Stimulated activated effector memory CD8-positive, alpha-beta T cell treated with anti-CD3 and anti-CD28 coated beads, Interleukin-12 subunit alpha, Interleukin-12 subunit beta, amount 100 ng/mL, for 72 hours (primary cell): ENCODE measurements around the gene SCAMP2.

Experiments used
- ATAC-seq: fragments of 150-1000 bp; cut with Tn5 transposase; 2 replicates; pipeline ENCODE4 v1.10.0; 2021
- DNase-seq, 2 donors: peaks; one replicate each; pipeline ENCODE4 v3.0.0; 2021 to 2022; ENCODE audit warnings: low spot score in 2 of 2
- H3K27ac Mint-ChIP-seq: one replicate; pipeline ENCODE4 v1.8.0; 2022; ENCODE audit warnings: mild to moderate bottlenecking, mixed read lengths
- H3K36me3 Mint-ChIP-seq: one replicate; pipeline ENCODE4 v1.8.0; 2022; ENCODE audit warnings: mild to moderate bottlenecking, mixed read lengths
- H3K4me1 Mint-ChIP-seq: one replicate; pipeline ENCODE4 v1.8.0; 2022; ENCODE audit warnings: mixed read lengths
- H3K4me3 Mint-ChIP-seq: one replicate; pipeline ENCODE4 v1.8.0; 2022; ENCODE audit warnings: mild to moderate bottlenecking, mixed read lengths
- H3K9me3 Mint-ChIP-seq: one replicate; pipeline ENCODE4 v1.8.0; 2022; ENCODE audit warnings: mixed read lengths

The SCAMP2 gene

DNA sequence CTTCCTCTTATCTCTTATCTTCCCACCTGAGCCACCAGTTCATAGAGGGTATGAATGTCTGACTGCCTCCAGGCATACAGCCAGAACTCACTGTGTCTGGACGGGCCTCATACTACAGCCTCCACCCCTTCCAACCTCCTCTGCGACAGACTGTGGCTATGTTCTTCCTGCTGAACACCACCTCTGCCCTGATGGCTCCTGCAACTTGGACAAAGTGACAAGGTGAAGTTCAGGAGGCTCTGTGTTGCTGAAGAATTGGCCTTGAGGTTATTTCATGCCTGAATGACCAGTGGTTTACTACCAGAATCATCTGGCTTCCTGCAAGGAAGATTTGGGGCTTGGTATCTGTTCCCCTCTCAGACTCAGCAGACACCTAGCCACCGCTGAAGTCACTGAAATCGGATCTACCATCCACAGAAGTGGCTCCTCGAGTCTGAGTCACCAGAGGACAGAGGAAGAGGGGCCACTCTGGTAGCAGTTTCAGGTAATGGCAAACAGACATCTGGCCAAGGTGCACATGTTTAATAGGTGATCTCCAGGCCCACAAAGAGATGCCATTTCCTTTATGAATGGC, 16.0 kb downstream of the SCAMP2 start:
- Mint-ChIP-seq H3K9me3 (no peaks in the 10 kb centered on the region), H3K36me3 (peaks cover 74% of the 10 kb centered on the region), H3K27ac (peak overlapping the region; percentile 81), H3K4me3 (peak overlapping the region; percentile 54), H3K4me1 (peaks cover 43% of the 10 kb centered on the region)
- DNase-seq (peak in 1 of 2 donors; percentile 49), ATAC-seq (peak; percentile 53)

DNA sequence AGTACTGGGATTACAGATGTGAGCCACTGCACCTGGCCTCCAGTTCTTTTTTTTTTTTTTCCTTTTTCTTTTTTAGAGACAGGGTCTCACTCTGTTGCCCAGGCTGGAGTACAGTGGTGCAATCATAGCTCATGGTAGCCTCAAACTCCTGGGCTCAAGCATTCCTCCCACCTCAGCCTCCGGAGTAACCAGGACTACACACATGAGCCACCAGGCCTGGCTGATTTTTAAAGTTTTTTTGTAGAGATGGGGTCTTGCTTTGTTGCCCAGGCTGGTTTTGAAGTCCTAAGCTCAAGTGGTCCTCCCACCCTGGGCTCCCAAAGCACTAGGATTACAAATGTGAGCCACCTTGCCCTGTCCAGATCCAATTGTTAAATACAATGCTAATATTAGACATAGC, 16.6 kb downstream of the SCAMP2 start:
- Mint-ChIP-seq H3K4me3 (peak overlapping the region; percentile 54), H3K36me3 (peaks cover 71% of the 10 kb centered on the region), H3K9me3 (no peaks in the 10 kb centered on the region), H3K4me1 (peaks cover 43% of the 10 kb centered on the region), H3K27ac (peak overlapping the region; percentile 81)
- ATAC-seq (no peak), DNase-seq (no peak)

DNA sequence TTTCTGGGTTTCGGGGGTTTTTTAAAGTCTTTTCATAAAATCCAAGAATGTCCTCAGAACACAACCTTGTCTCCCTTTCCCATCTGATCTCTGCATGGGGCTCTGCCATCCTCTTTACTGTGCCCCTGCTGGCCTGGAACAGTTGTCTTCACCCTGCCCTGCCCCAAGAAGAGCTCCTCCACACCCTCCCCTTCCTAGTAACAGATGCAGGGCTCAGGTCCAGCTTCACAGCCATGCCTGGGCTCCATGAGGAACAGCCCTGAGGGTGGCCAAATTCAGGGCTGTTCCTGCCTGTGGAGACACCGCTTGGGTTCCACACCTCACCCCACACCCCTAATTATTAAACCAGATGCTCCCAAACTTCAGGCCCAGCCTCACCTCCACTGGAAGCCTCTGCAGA, 17.3 kb downstream of the SCAMP2 start:
- H3K27ac Mint-ChIP-seq = peak overlapping the region; percentile 81
- DNase-seq (no peak), ATAC-seq (no peak)
- H3K36me3 Mint-ChIP-seq = peaks cover 75% of the 10 kb centered on the region
- no peak overlapping the region for H3K4me3 Mint-ChIP-seq
- H3K9me3 Mint-ChIP-seq = no peaks in the 10 kb centered on the region
- peaks cover 43% of the 10 kb centered on the region for H3K4me1 Mint-ChIP-seq

- peaks cover 39% of the 10 kb centered on the region for H3K4me1 Mint-ChIP-seq
- H3K4me3 Mint-ChIP-seq = no peak overlapping the region
- H3K9me3 Mint-ChIP-seq = no peaks in the 10 kb centered on the region
- H3K36me3 Mint-ChIP-seq = peaks cover 75% of the 10 kb centered on the region
- no peak for DNase-seq
- no peak for ATAC-seq
- H3K27ac Mint-ChIP-seq = no peak overlapping the region
These were observed 18.6 kb downstream of the SCAMP2 start for GRCh38 chr15:74854453-74855022.

- H3K27ac Mint-ChIP-seq = peak overlapping the region; percentile 90
- H3K9me3 Mint-ChIP-seq = no peaks in the 10 kb centered on the region
- peaks cover 85% of the 10 kb centered on the region for H3K36me3 Mint-ChIP-seq
- DNase-seq = no peak
- peaks cover 14% of the 10 kb centered on the region for H3K4me1 Mint-ChIP-seq
- no peak overlapping the region for H3K4me3 Mint-ChIP-seq
- no peak for ATAC-seq
These were observed 21.2 kb downstream of the SCAMP2 start for GRCh38 chr15:74851960-74852359.

DNA sequence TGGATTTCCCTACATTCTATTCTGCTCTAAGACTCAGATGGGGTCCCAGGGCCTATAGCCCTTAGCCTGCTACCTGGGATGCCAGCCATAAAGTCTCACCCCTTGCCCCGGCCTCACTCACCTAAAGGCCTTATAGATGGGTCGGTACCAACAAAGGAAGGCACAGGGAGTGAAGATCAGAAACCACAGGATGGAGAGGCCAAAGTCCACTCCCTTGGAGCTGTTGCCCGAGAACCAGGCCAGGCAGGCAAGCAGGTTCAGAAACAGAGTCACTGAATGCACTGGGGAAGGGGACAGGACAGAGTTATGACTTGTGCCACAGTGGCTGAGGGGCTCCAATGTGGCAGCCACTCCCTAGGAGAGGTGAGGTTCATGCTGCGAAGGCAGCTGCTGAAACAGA, 22.8 kb downstream of the SCAMP2 start:
- DNase-seq = no peak
- no peak for ATAC-seq
- H3K4me3 Mint-ChIP-seq = no peak overlapping the region
- H3K36me3 Mint-ChIP-seq = peaks cover 85% of the 10 kb centered on the region
- no peaks in the 10 kb centered on the region for H3K9me3 Mint-ChIP-seq
- H3K27ac Mint-ChIP-seq = peak overlapping the region; percentile 29
- peaks cover 11% of the 10 kb centered on the region for H3K4me1 Mint-ChIP-seq

- Mint-ChIP-seq H3K4me1 (peaks cover 24% of the 10 kb centered on the region), H3K9me3 (no peaks in the 10 kb centered on the region), H3K36me3 (peaks cover 83% of the 10 kb centered on the region), H3K4me3 (no peak overlapping the region), H3K27ac (peak overlapping the region; percentile 60)
- no peak for ATAC-seq
- DNase-seq = no peak
These were observed 25.7 kb downstream of the SCAMP2 start for GRCh38 chr15:74847432-74847831.

- peaks cover 43% of the 10 kb centered on the region for H3K4me1 Mint-ChIP-seq
- H3K36me3 Mint-ChIP-seq = peaks cover 78% of the 10 kb centered on the region
- peak overlapping the region; percentile 86 for H3K4me3 Mint-ChIP-seq
- peak overlapping the region; percentile 87 for H3K27ac Mint-ChIP-seq
- no peaks in the 10 kb centered on the region for H3K9me3 Mint-ChIP-seq
- DNase-seq (peak in 1 of 2 donors; percentile 65), ATAC-seq (peak; percentile 27)
These were observed 27.6 kb downstream of the SCAMP2 start for GRCh38 chr15:74845581-74845980.

- no peaks in the 10 kb centered on the region for H3K9me3 Mint-ChIP-seq
- ATAC-seq (peak; percentile 76), DNase-seq (peak; percentile 34 to 75)
- H3K27ac Mint-ChIP-seq = peak overlapping the region; percentile 87
- H3K36me3 Mint-ChIP-seq = peaks cover 76% of the 10 kb centered on the region
- H3K4me1 Mint-ChIP-seq = peaks cover 44% of the 10 kb centered on the region
- peak overlapping the region; percentile 86 for H3K4me3 Mint-ChIP-seq
These were observed 28.0 kb downstream of the SCAMP2 start for GRCh38 chr15:74845208-74845568.

GRCh38 chr15:74844319-74845207, 28.6 kb downstream of the SCAMP2 start:
- Mint-ChIP-seq H3K36me3 (peaks cover 71% of the 10 kb centered on the region), H3K4me3 (peak overlapping the region; percentile 86), H3K27ac (peak overlapping the region; percentile 87), H3K4me1 (peaks cover 44% of the 10 kb centered on the region), H3K9me3 (no peaks in the 10 kb centered on the region)
- no peak for ATAC-seq
- no peak for DNase-seq

DNA sequence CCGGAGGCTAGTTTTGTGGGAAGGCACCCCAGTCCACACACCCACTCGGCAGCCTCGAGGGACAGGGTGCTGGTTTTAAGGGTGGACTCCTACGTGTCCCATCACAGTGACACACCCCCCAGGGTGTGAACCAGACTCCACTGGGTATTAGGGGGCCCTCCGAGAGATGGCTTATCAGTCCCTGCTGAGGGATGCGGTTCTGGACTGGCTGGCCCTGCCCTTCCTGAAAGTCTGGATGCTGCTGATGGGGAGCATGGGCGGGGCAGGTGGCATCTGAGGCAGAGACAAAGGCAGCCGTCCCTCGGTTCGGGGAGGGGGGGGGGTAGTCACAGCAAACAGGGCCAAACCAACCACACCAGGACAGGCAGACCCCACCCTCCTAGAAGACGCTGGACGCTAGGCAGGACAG, 29.3 kb downstream of the SCAMP2 start:
- Mint-ChIP-seq H3K4me1 (peaks cover 44% of the 10 kb centered on the region), H3K36me3 (peaks cover 70% of the 10 kb centered on the region), H3K4me3 (peak overlapping the region; percentile 86), H3K9me3 (no peaks in the 10 kb centered on the region), H3K27ac (peak overlapping the region; percentile 87)
- ATAC-seq (no peak), DNase-seq (no peak)

DNA sequence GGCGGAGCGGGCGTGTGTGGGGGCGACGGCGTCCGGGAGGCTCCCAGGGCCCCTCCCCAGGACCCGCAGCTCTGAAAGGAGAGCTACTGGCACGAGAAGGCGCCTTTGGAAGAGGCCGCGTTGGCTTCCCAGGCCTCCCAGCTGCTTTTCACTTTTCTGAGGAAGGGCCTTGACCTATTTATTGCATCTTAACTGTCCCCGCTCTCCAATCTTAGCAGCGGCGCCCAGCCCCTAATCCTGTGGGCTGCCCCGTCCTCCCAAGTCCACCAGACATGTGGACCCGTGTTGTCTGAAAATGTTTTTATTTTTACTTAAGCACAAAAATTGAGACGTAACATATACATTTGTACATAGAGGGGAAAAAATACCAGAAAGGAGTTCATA, 29.7 kb downstream of the SCAMP2 start:
- no peak for ATAC-seq
- DNase-seq = no peak
- Mint-ChIP-seq H3K4me1 (peaks cover 44% of the 10 kb centered on the region), H3K36me3 (peaks cover 68% of the 10 kb centered on the region), H3K9me3 (no peaks in the 10 kb centered on the region), H3K4me3 (peak overlapping the region; percentile 86), H3K27ac (peak overlapping the region; percentile 87)

DNA sequence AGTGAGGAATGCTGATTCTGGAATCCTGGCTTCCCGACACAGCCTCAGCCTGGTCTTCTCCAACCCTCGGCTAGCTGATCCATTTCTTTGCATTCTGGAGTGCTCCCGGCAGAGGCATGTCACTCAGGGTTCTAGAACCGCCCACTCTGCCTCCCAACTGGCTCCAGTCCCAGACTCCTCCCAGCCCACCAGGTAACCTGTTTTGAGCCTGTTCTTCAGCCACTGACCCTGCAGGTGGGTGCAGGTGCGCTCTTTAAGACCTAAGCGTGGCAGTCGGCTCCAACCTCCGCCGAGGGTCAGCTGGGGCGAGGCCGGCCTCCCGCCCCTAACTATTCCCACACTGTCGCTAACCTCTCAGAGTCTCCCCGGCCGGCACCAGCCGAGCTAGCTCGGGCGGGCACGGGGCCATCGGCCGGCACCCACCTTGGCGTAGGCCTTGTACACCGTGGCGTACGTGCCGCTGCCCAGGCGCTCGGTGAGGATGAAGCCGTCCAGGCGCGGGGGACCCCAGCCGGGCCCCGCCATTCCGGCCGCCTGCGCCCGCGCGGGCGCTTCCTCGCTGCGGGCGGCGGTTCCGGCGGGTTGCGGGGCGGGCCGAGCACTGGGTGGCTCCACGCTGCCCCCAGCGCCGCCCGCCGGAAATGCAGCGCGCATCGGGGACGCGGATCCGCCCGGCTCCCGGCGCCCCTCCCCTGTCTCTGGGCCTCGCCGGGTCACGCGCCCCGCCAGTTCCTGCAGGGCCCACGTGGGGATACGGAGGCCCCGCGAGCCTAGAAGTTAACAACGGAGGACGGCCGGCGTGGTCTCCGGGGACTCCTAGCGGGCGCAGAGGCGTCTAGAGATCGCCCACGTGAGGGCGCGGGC, 30.4 kb downstream of the SCAMP2 start, which contains the start of gene ULK3:
ULK3 (minus strand) TSS at position 576 of the 864 bp plus-strand sequence; CDS start at position 525, 51 bp downstream.
- Mint-ChIP-seq H3K27ac (peak within 1 kb of the TSS; percentile 88), H3K4me1 (peaks cover 44% of the 10 kb centered on the region), H3K9me3 (no peaks in the 10 kb centered on the region), H3K36me3 (peaks cover 65% of the 10 kb centered on the region), H3K4me3 (peak within 1 kb of the TSS; percentile 86)
- ATAC-seq = peak; percentile 87
- DNase-seq = peak; percentile 95 to 97

GRCh38 chr15:74841891-74842373, 31.2 kb downstream of the SCAMP2 start:
- H3K4me3 Mint-ChIP-seq = peak overlapping the region; percentile 86
- H3K27ac Mint-ChIP-seq = peak overlapping the region; percentile 88
- no peak for DNase-seq
- H3K9me3 Mint-ChIP-seq = no peaks in the 10 kb centered on the region
- peaks cover 65% of the 10 kb centered on the region for H3K36me3 Mint-ChIP-seq
- no peak for ATAC-seq
- peaks cover 44% of the 10 kb centered on the region for H3K4me1 Mint-ChIP-seq
